ENCODE measurements around the gene CMYA5.

CMYA5 gene

DNA sequence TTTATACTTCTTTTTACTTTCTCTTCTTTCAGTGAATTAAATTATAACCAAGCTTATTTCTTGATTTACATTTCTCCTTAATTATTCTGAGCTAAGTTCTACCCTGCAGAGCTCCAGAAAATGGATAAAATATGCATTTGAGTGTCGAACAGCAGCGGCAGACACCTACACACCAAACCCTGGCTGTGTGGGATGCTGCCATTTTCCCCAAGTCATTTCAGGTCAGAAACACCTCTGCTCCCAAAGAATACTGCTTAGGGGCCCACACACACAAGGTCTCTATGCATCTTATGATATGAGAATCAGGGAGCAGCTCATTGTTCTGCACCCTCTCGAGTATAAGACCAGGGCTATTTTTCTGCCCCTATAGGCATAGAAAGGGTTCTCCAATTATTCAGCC lies 122.3 kb downstream of the CMYA5 start:
- Histone ChIP-seq H3K27ac (ENCODE audit: low read depth, low read length) (no peak overlapping the region), H3K4me1 (ENCODE audit: control insufficient read depth, insufficient read depth, low read length, unreplicated experiment) (no peaks in the 10 kb centered on the region), H3K4me3 (ENCODE audit: low read depth, low read length) (no peak overlapping the region), H2AFZ (ENCODE audit: low read length, unreplicated experiment) (no peak overlapping the region), H3K79me2 (ENCODE audit: control insufficient read depth, insufficient read depth, low read length, unreplicated experiment) (no peaks in the 10 kb centered on the region), H3K27me3 (ENCODE audit: insufficient read depth, low read length) (peaks cover 42% of the 10 kb centered on the region), H3K36me3 (ENCODE audit: insufficient read depth, low read length) (no peaks in the 10 kb centered on the region)

DNA sequence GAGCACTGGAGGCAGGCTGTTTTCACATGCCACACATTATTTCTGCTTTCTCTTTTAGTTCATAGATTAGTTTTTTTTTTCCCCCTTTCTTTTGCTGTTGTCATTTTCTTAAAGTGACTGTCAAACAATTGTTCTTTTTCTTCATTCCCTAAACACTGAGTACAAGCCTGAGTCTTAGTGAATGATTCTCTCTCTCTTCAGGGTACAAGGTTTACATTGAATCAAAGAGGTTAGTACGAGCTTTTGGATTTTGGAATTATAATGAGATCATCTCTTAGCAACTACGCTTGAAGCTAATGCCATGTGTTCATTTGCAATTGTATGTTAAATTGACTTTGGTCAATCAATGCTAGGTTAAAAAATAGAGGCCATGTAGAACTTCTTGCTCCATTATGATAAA lies 125.1 kb downstream of the CMYA5 start:
- Histone ChIP-seq H3K27me3 (ENCODE audit: insufficient read depth, low read length) (peaks cover 39% of the 10 kb centered on the region), H3K79me2 (ENCODE audit: control insufficient read depth, insufficient read depth, low read length, unreplicated experiment) (no peaks in the 10 kb centered on the region), H3K27ac (ENCODE audit: low read depth, low read length) (no peak overlapping the region), H3K36me3 (ENCODE audit: insufficient read depth, low read length) (no peaks in the 10 kb centered on the region), H2AFZ (ENCODE audit: low read length, unreplicated experiment) (no peak overlapping the region), H3K4me1 (ENCODE audit: control insufficient read depth, insufficient read depth, low read length, unreplicated experiment) (no peaks in the 10 kb centered on the region), H3K4me3 (ENCODE audit: low read depth, low read length) (no peak overlapping the region)

DNA sequence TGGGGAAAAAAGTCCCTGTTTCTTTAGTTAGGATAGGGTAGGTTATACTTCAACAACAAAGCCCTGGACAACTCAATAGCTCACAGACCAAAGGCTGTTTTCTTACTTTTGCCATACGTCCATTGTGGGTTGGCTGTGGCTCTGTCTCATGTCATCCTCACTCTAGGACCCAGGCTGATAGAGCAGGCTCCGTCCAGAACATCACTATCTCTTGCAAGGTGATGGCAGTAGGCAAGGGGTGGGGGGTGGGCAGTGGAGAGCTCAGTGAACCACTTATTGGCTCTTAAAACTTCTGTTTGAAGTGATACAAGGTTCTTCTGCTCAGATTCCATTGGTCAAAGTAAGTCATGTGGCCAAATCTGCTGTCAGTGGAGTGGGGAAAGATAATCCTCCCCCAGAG lies 126.4 kb downstream of the CMYA5 start:
- Histone ChIP-seq H3K36me3 (ENCODE audit: insufficient read depth, low read length) (no peaks in the 10 kb centered on the region), H3K27me3 (ENCODE audit: insufficient read depth, low read length) (peaks cover 32% of the 10 kb centered on the region), H3K79me2 (ENCODE audit: control insufficient read depth, insufficient read depth, low read length, unreplicated experiment) (no peaks in the 10 kb centered on the region), H3K4me1 (ENCODE audit: control insufficient read depth, insufficient read depth, low read length, unreplicated experiment) (no peaks in the 10 kb centered on the region), H3K27ac (ENCODE audit: low read depth, low read length) (no peak overlapping the region), H3K4me3 (ENCODE audit: low read depth, low read length) (no peak overlapping the region), H2AFZ (ENCODE audit: low read length, unreplicated experiment) (no peak overlapping the region)

- no peaks in the 10 kb centered on the region for H3K79me2 ChIP-seq (ENCODE audit: control insufficient read depth, insufficient read depth, low read length, unreplicated experiment)
- no peak overlapping the region for H3K27ac ChIP-seq (ENCODE audit: low read depth, low read length)
These were observed 131.0 kb downstream of the CMYA5 start for GRCh38 chr5:79820648-79821047.

DNA sequence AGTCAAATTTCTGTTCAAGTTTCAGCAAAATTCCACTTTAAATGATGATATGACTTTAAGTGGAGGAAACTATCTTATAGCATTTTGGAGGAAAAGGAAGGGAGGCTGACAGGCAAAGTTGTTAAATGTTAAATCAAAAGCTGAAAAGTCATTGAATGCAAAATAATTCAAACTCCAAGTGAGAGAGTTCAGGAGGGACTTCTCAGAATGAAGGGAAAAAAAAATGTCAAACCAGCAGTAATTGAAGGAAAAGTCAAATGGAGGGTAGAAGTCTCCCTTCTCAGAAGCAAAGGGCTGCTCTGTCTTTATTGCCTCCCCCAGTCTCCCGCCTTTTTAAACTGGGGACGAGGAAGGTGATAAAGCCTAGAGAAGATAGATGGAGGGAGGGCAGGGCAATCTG lies 134.8 kb downstream of the CMYA5 start:
- H3K27me3 ChIP-seq (ENCODE audit: insufficient read depth, low read length): peaks cover 44% of the 10 kb centered on the region
- no peaks in the 10 kb centered on the region for H3K36me3 ChIP-seq (ENCODE audit: insufficient read depth, low read length)
- H3K4me1 ChIP-seq (ENCODE audit: control insufficient read depth, insufficient read depth, low read length, unreplicated experiment): no peaks in the 10 kb centered on the region
- H3K79me2 ChIP-seq (ENCODE audit: control insufficient read depth, insufficient read depth, low read length, unreplicated experiment): no peaks in the 10 kb centered on the region
- no peak overlapping the region for H2AFZ ChIP-seq (ENCODE audit: low read length, unreplicated experiment)
- no peak overlapping the region for H3K4me3 ChIP-seq (ENCODE audit: low read depth, low read length)
- no peak overlapping the region for H3K27ac ChIP-seq (ENCODE audit: low read depth, low read length)

More at GRCh38 chr5:79820648-79821047, 131.0 kb downstream of the CMYA5 start:
- Histone ChIP-seq H3K4me1 (ENCODE audit: control insufficient read depth, insufficient read depth, low read length, unreplicated experiment) (no peaks in the 10 kb centered on the region), H3K27me3 (ENCODE audit: insufficient read depth, low read length) (peaks cover 36% of the 10 kb centered on the region), H3K36me3 (ENCODE audit: insufficient read depth, low read length) (no peaks in the 10 kb centered on the region), H2AFZ (ENCODE audit: low read length, unreplicated experiment) (no peak overlapping the region), H3K4me3 (ENCODE audit: low read depth, low read length) (no peak overlapping the region)

DNA sequence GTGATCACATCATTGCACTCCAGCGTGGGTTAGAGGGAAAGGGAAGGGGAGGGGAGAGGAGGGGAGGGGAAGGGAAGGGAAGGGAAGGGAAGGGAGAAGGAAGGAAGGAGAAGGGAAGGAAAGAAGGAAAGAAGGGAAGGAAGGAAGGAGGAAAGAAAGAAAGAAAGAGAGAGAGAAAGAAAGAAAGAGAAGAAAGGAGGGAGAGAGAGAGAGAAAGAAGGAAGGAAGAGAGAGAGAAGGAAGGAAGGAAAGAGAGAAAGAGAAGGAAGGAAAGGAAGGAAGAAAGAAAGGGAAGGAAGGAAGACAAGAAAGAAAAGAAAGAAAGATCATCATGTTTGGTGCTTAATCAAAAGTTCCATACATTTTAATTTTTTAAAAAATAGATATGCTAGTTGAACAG lies 136.2 kb downstream of the CMYA5 start:
- no peaks in the 10 kb centered on the region for H3K79me2 ChIP-seq (ENCODE audit: control insufficient read depth, insufficient read depth, low read length, unreplicated experiment)
- H3K4me3 ChIP-seq (ENCODE audit: low read depth, low read length): no peak overlapping the region
- no peaks in the 10 kb centered on the region for H3K36me3 ChIP-seq (ENCODE audit: insufficient read depth, low read length)
- peaks cover 50% of the 10 kb centered on the region for H3K27me3 ChIP-seq (ENCODE audit: insufficient read depth, low read length)
- no peak overlapping the region for H3K27ac ChIP-seq (ENCODE audit: low read depth, low read length)
- H3K4me1 ChIP-seq (ENCODE audit: control insufficient read depth, insufficient read depth, low read length, unreplicated experiment): no peaks in the 10 kb centered on the region
- H2AFZ ChIP-seq (ENCODE audit: low read length, unreplicated experiment): no peak overlapping the region

DNA sequence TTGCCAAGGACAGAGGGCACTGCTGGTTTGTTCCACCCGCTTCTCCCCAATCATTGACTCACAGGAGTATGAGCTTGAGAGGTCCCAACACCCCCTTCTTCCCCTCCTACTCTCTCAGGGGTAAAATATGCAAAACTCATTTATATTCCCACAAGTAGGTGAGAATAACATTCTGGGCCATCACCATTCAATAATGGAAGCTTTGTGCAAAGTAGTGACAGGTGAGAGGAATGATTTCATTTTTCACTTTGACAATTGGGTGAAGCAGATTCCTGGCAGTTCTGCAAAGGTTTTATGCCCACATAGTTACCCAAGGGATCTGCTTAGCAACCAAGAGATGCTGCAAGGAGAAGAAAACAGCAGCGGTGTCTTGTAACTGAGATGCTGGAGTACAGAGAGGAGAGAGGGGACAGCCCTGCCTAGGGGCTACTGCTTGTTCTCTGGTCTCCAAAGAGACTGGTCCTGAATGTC lies 137.6 kb downstream of the CMYA5 start:
- H3K79me2 ChIP-seq (ENCODE audit: control insufficient read depth, insufficient read depth, low read length, unreplicated experiment): no peaks in the 10 kb centered on the region
- peaks cover 46% of the 10 kb centered on the region for H3K27me3 ChIP-seq (ENCODE audit: insufficient read depth, low read length)
- no peaks in the 10 kb centered on the region for H3K4me1 ChIP-seq (ENCODE audit: control insufficient read depth, insufficient read depth, low read length, unreplicated experiment)
- H2AFZ ChIP-seq (ENCODE audit: low read length, unreplicated experiment): no peak overlapping the region
- no peak overlapping the region for H3K27ac ChIP-seq (ENCODE audit: low read depth, low read length)
- no peaks in the 10 kb centered on the region for H3K36me3 ChIP-seq (ENCODE audit: insufficient read depth, low read length)
- H3K4me3 ChIP-seq (ENCODE audit: low read depth, low read length): no peak overlapping the region

GRCh38 chr5:79829260-79829659 lies 139.6 kb downstream of the CMYA5 start:
- Histone ChIP-seq H3K27me3 (ENCODE audit: insufficient read depth, low read length) (peaks cover 30% of the 10 kb centered on the region), H3K27ac (ENCODE audit: low read depth, low read length) (no peak overlapping the region), H3K4me1 (ENCODE audit: control insufficient read depth, insufficient read depth, low read length, unreplicated experiment) (no peaks in the 10 kb centered on the region), H3K79me2 (ENCODE audit: control insufficient read depth, insufficient read depth, low read length, unreplicated experiment) (no peaks in the 10 kb centered on the region), H3K4me3 (ENCODE audit: low read depth, low read length) (no peak overlapping the region), H3K36me3 (ENCODE audit: insufficient read depth, low read length) (no peaks in the 10 kb centered on the region), H2AFZ (ENCODE audit: low read length, unreplicated experiment) (no peak overlapping the region)

GRCh38 chr5:79831381-79832309 lies 142.0 kb downstream of the CMYA5 start:
- Histone ChIP-seq H3K4me1 (ENCODE audit: control insufficient read depth, insufficient read depth, low read length, unreplicated experiment) (no peaks in the 10 kb centered on the region), H3K27me3 (ENCODE audit: insufficient read depth, low read length) (peaks cover 21% of the 10 kb centered on the region), H3K4me3 (ENCODE audit: low read depth, low read length) (no peak overlapping the region), H2AFZ (ENCODE audit: low read length, unreplicated experiment) (no peak overlapping the region), H3K36me3 (ENCODE audit: insufficient read depth, low read length) (no peaks in the 10 kb centered on the region), H3K79me2 (ENCODE audit: control insufficient read depth, insufficient read depth, low read length, unreplicated experiment) (no peaks in the 10 kb centered on the region), H3K27ac (ENCODE audit: low read depth, low read length) (no peak overlapping the region)

DNA sequence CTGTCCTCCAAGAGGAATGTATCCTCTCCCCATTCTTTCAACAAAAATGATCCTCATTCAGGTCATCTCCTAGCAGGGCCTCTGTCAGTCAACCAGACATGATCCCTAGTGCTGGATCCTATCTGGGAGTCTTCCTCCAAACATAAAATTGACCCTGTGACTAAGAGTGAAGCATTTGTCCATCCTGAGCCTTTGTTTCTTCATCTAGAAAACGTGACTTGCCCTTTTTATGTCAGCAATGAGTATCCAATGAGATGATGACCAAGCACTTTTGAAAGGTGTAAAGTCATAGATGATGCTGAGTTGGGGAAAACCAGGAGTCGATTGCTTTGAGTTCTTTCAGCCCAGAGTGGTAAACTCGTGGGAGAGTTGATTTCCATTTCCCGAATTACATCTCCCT lies 143.3 kb downstream of the CMYA5 start:
- Histone ChIP-seq H3K4me3 (ENCODE audit: low read depth, low read length) (no peak overlapping the region), H3K27me3 (ENCODE audit: insufficient read depth, low read length) (peaks cover 13% of the 10 kb centered on the region), H3K4me1 (ENCODE audit: control insufficient read depth, insufficient read depth, low read length, unreplicated experiment) (no peaks in the 10 kb centered on the region), H3K27ac (ENCODE audit: low read depth, low read length) (no peak overlapping the region), H2AFZ (ENCODE audit: low read length, unreplicated experiment) (no peak overlapping the region), H3K79me2 (ENCODE audit: control insufficient read depth, insufficient read depth, low read length, unreplicated experiment) (no peaks in the 10 kb centered on the region), H3K36me3 (ENCODE audit: insufficient read depth, low read length) (no peaks in the 10 kb centered on the region)

DNA sequence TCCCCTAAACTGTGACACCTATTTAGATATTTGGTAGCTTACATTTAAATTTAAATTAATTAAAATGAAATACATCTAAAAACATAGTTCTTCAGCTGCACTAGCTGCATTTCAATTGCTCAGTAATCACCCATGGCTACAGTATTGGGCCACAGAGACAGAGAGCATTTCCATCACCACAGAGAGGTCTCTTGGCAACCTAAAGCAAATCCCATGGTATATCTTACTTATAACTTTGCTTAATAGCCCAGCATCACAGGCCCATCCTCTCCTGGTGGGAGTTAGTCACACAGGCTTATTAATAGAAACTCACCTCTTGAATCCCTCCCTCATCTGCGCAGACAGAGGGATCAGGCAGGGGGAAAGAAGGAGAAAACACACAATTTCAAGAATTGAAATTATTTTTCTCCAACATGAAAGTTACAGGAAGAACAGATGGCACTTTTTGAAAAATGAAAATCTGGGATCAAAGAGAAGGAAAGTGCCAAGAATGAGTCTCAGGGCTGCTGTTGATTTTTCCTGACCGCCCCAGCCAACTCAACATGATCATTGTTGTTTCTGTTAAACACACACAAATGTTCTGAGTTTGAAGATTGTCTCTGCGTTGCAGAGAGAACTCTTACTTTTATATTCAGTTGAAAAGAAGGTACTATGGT lies 144.6 kb downstream of the CMYA5 start:
- H3K27ac ChIP-seq (ENCODE audit: low read depth, low read length): no peak overlapping the region
- no peaks in the 10 kb centered on the region for H3K36me3 ChIP-seq (ENCODE audit: insufficient read depth, low read length)
- H3K79me2 ChIP-seq (ENCODE audit: control insufficient read depth, insufficient read depth, low read length, unreplicated experiment): no peaks in the 10 kb centered on the region
- no peak overlapping the region for H3K4me3 ChIP-seq (ENCODE audit: low read depth, low read length)
- H3K4me1 ChIP-seq (ENCODE audit: control insufficient read depth, insufficient read depth, low read length, unreplicated experiment): no peaks in the 10 kb centered on the region
- H2AFZ ChIP-seq (ENCODE audit: low read length, unreplicated experiment): no peak overlapping the region
- H3K27me3 ChIP-seq (ENCODE audit: insufficient read depth, low read length): peaks cover 12% of the 10 kb centered on the region
